NT2/D1 (cell line): ENCODE measurements around the gene DTNB.

Experiments
- SUZ12 ChIP-seq: IDR thresholded peaks from 2 replicates; pipeline ENCODE4 v1.6.1; 2011; ENCODE audit not compliant: insufficient read length, insufficient read depth; ENCODE audit errors: extremely low read depth
- YY1 ChIP-seq: IDR thresholded peaks from 2 replicates; pipeline ENCODE4 v1.6.1; 2011; ENCODE audit not compliant: insufficient read length, insufficient read depth
- ZNF274 ChIP-seq: IDR thresholded peaks from 2 replicates; pipeline ENCODE4 v1.6.1; 2011; ENCODE audit warnings: mild to moderate bottlenecking, low read depth, low read length

DNA sequence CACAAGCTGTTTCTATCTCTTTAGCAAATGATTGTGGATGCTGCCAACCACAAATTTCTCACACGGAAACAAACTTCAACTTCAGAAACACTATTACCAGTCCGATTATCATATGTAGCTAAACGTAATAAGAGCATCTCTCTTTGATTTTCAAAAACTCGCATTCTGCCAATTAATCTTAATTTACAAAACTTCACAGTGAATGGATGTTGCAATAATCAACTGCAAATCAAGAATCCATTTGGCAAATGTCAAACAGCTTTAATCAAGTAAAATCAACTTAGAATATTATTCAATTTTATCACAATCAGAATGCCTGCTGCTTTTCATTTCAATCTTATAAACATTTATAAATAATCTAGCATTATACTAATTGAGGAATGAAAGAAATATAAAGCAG, 54.2 kb downstream of the DTNB start:
- TF ChIP-seq ZNF274 (no peak), SUZ12 (no peak), YY1 (no peak)
